PFSK-1 (cell line): ENCODE results near the gene PLCL2.

ENCODE experiments used
- FOXP2 ChIP-seq: optimal IDR thresholded peaks from 2 replicates; pipeline ENCODE3; 2011; ENCODE audit warnings: borderline replicate concordance, control low read depth, inconsistent platforms; ENCODE audit not compliant: insufficient read depth; ENCODE audit errors: extremely low read length, extremely low read depth
- POLR2AphosphoS5 ChIP-seq: IDR thresholded peaks from 2 replicates; pipeline ENCODE4 v1.6.1; 2012; ENCODE audit warnings: low read depth, mild to moderate bottlenecking, control low read depth, low read length, moderate library complexity
- REST ChIP-seq, 2 experiments: IDR thresholded peaks; 2 replicates each; pipeline versions ENCODE4 v1.6.1 to v1.8.0; 2011 to 2012; ENCODE audit warnings: low read depth in 2 of 2, low read length in 2 of 2, control low read depth in 1 of 2, inconsistent platforms in 1 of 2, mild to moderate bottlenecking in 1 of 2, moderate library complexity in 1 of 2; ENCODE audit not compliant: insufficient read depth in 1 of 2
- SIN3A ChIP-seq: IDR thresholded peaks from 2 replicates; pipeline ENCODE4 v1.6.1; 2012; ENCODE audit warnings: mild to moderate bottlenecking, low read length, moderate library complexity, borderline replicate concordance; ENCODE audit not compliant: insufficient read depth
- TAF1 ChIP-seq: IDR thresholded peaks from 2 replicates; pipeline ENCODE4 v1.6.1; 2012; ENCODE audit warnings: low read length, control low read depth, borderline replicate concordance; ENCODE audit not compliant: insufficient read depth

Gene PLCL2

GRCh38 chr3:17025594-17026139, 140.9 kb downstream of the PLCL2 start:
- no peak for TF ChIP-seq POLR2AphosphoS5
- no peak for TF ChIP-seq FOXP2
- no peak for TF ChIP-seq TAF1
- TF ChIP-seq SIN3A: no peak
- TF ChIP-seq REST (IDR thresholded peaks at IDR 0.05; ENCODE audit: insufficient read depth in 1 of 2, low read depth in 2 of 2, low read length in 2 of 2): no peak

GRCh38 chr3:17027318-17027717, 142.6 kb downstream of the PLCL2 start:
- TF ChIP-seq TAF1 (no peak), REST (IDR thresholded peaks at IDR 0.05; ENCODE audit: insufficient read depth in 1 of 2, low read depth in 2 of 2, low read length in 2 of 2) (no peak), POLR2AphosphoS5 (no peak), FOXP2 (no peak), SIN3A (no peak)

GRCh38 chr3:17028363-17028762, 143.6 kb downstream of the PLCL2 start:
- TF ChIP-seq SIN3A (no peak), POLR2AphosphoS5 (no peak), TAF1 (no peak), REST (IDR thresholded peaks at IDR 0.05; ENCODE audit: insufficient read depth in 1 of 2, low read depth in 2 of 2, low read length in 2 of 2) (no peak), FOXP2 (no peak)

- TF ChIP-seq SIN3A (no peak), TAF1 (no peak)
Measured at GRCh38 chr3:17030438-17030837, 145.7 kb downstream of the PLCL2 start.

GRCh38 chr3:17030956-17031652, 146.3 kb downstream of the PLCL2 start:
- no peak for TF ChIP-seq SIN3A
- no peak for TF ChIP-seq TAF1
- no peak for TF ChIP-seq FOXP2
- TF ChIP-seq REST (IDR thresholded peaks at IDR 0.05; ENCODE audit: insufficient read depth in 1 of 2, low read depth in 2 of 2, low read length in 2 of 2): no peak
- no peak for TF ChIP-seq POLR2AphosphoS5
